ENCODE results near the gene MAP4K3.

MAP4K3 gene

DNA sequence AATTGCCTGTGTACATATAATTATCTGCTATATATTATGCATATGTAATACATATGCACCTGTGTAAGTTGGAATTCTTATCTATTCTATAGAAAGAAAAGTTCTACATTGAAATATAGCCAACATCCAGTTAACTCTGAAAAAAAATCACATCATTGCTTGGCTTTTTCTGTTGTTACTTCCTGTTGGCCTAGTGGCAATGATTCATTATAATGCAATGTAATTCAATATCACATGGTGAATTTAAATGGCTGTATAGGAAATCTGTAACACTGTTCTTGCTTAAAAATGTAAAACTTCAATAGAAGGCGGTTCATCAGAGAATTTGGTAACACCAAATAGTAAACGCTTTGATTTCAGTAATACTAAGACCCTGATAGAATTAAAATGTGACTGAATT, 44.5 kb upstream of the MAP4K3 start:
- Histone ChIP-seq H3K36me3 (peaks cover 9 to 15% (median 11%) of the 10 kb centered on the region in 3 donors), H3K27ac (no peak overlapping the region), H3K27me3 (no peaks in the 10 kb centered on the region), H3K9me3 (no peaks in the 10 kb centered on the region), H3K4me3 (no peak overlapping the region), H3K4me1 (peaks cover 0 to 3% (median 0%) of the 10 kb centered on the region in 4 donors)
- no peak for DNase-seq
- intact Hi-C loops (cut with DNase I; ENCODE audit: low total_unique reads), result no loop called here
- no peak for TF ChIP-seq CTCF (IDR thresholded peaks at IDR 0.05)

DNA sequence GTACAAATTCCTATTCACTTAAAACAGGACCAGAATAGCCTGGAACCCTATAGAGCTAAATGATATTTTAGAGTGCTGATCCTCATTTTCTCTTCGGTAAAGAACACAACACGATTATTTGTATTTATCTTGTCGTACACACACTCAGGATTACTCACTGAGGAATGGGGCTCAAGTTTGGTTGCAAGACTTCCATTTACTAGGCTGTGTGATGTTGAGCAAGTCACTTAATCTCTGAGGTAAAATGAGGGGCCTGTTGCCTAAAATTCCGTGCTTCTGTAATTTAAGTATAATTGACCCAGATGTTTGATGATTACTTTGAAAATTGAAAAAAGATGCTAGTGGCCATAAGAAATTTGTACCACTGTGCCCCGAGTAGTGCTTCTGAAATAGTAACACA, 42.6 kb upstream of the MAP4K3 start:
- no peak for DNase-seq
- H3K27me3 ChIP-seq, result no peaks in the 10 kb centered on the region
- H3K27ac ChIP-seq, result no peak overlapping the region
- H3K36me3 ChIP-seq, result peaks cover 12 to 15% (median 14%) of the 10 kb centered on the region in 3 donors
- no peaks in the 10 kb centered on the region for H3K9me3 ChIP-seq
- intact Hi-C loops (cut with DNase I; ENCODE audit: low total_unique reads), result no loop called here
- peaks cover 0 to 3% (median 0%) of the 10 kb centered on the region in 4 donors for H3K4me1 ChIP-seq
- TF ChIP-seq CTCF (IDR thresholded peaks at IDR 0.05), result no peak
- H3K4me3 ChIP-seq, result no peak overlapping the region

DNA sequence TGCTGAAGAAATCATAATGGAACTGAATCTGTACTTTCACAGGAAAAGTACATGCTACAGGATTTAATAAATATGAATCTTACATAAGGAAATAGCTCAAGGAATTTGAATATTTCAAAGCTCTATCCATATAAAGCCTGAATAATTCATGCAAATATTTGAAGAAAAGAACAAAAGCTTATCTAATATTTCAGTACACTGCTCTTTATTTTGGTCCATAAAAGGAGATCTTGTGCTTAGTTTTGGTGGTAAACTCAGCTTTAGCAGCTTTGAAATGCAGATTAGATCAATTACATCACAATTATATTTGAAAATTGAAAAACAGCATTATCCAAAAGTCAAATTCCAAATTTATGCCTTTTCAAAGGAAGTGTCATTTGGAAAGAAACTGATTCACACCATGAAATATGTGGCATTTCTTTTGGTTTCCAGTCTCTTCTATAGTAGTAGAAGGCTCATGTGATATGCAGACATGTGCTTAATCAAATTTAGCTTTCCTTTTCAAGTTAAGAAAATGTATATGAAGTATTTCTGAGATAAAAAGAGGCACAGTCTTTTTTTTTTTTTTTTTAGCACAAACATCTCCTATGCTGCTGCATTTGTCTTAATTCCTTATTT, 42.1 kb upstream of the MAP4K3 start:
- no peak overlapping the region for H3K4me3 ChIP-seq
- no peak for DNase-seq

DNA sequence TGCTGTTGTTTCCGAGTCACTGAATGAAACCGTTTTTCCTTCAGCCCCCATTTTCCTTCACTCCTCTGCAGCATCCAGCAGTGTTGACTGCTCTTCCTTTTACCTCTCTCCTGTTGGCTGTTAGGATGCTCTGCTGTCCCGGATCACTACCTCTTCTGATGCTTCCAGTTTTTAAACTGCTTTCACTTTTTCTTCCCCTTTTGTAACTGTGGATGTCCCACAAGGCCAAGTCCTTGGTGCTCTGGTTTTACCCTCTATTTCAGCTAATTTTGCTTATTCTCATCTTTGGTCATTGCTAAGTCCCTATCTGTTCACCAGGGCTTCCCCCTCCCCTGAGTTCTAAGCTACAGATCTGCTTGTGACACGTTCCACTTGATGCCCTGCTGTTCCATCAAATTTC, 39.4 kb upstream of the MAP4K3 start:
- Histone ChIP-seq H3K9me3 (no peaks in the 10 kb centered on the region), H3K27me3 (no peaks in the 10 kb centered on the region), H3K36me3 (peaks cover 12 to 15% (median 14%) of the 10 kb centered on the region in 3 donors), H3K4me1 (no peaks in the 10 kb centered on the region), H3K27ac (no peak overlapping the region), H3K4me3 (no peak overlapping the region)
- intact Hi-C loops (cut with DNase I; ENCODE audit: low total_unique reads), result no loop called here
- no peak for DNase-seq
- no peak for TF ChIP-seq CTCF (IDR thresholded peaks at IDR 0.05)

More for the DNA sequence above, 42.1 kb upstream of the MAP4K3 start:
- peaks cover 12 to 15% (median 14%) of the 10 kb centered on the region in 3 donors for H3K36me3 ChIP-seq
- H3K27me3 ChIP-seq, result no peaks in the 10 kb centered on the region
- intact Hi-C loops (cut with DNase I; ENCODE audit: low total_unique reads), result no loop called here
- H3K9me3 ChIP-seq, result no peaks in the 10 kb centered on the region
- H3K27ac ChIP-seq, result no peak overlapping the region
- H3K4me1 ChIP-seq, result peaks cover 0 to 3% (median 0%) of the 10 kb centered on the region in 4 donors
- TF ChIP-seq CTCF (IDR thresholded peaks at IDR 0.05), result no peak

DNA sequence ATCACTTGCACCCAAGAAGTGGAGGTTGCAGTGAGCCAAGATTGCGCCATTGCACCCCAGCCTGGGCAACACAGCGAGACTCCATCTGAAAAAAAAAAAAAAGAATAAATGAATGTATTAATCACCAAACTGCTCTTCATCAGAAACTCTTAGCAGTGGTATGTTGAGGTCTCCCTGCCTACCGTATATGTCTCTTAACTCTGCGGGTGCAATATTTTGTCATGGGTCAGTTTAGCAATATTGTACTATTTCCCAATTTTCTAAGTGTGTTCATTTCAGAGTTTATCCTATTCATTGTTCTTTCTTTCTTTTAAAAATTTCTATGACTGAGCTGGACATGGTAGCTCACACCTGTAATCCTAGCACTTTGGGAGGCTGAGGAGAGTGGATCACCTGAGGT, 37.9 kb upstream of the MAP4K3 start:
- intact Hi-C loops (cut with DNase I; ENCODE audit: low total_unique reads), result no loop called here
- Histone ChIP-seq H3K27me3 (no peaks in the 10 kb centered on the region), H3K4me1 (peaks cover 0 to 8% (median 2%) of the 10 kb centered on the region in 4 donors), H3K27ac (no peak overlapping the region), H3K36me3 (peaks cover 12 to 15% (median 14%) of the 10 kb centered on the region in 3 donors), H3K4me3 (no peak overlapping the region), H3K9me3 (no peaks in the 10 kb centered on the region)
- no peak for DNase-seq
- TF ChIP-seq CTCF (IDR thresholded peaks at IDR 0.05), result no peak
